Neural progenitor cell (in vitro differentiated cells): ENCODE measurements around the gene ESYT2. TPM values are rescaled to one million over a fixed set of nuclear protein-coding genes. Genes with fewer than 3 reads are reported as not detected.

Experiments used
- DNase-seq: peaks from one replicate; pipeline ENCODE4 v3.0.0-alpha.2; 2016; ENCODE audit warnings: low spot score
- H2AFZ ChIP-seq: fragments of 200-600 bp; sonication (generic); replicated peaks from 2 replicates; pipeline ENCODE4 v1.6.1; 2016; ENCODE audit warnings: antibody characterized with exemption
- H3F3A ChIP-seq: fragments of 200-600 bp; sonication (generic); 2 replicates; pipeline ENCODE4 v1.6.1; 2016; ENCODE audit warnings: antibody characterized with exemption, low read depth
- H3K27ac ChIP-seq: fragments of 200-600 bp; sonication (generic); 2 replicates; pipeline ENCODE4 v1.5.1; 2016; ENCODE audit warnings: mild to moderate bottlenecking
- H3K27me3 ChIP-seq: fragments of 200-600 bp; sonication (generic); 2 replicates; pipeline ENCODE4 v1.6.1; 2016; ENCODE audit warnings: mild to moderate bottlenecking, moderate library complexity
- H3K36me3 ChIP-seq: fragments of 200-600 bp; sonication (generic); 2 replicates; pipeline ENCODE4 v1.5.1; 2016
- H3K4me1 ChIP-seq: fragments of 200-600 bp; sonication (generic); 2 replicates; pipeline ENCODE4 v1.6.1; 2016; ENCODE audit warnings: mixed run types
- H3K4me2 ChIP-seq: fragments of 200-600 bp; sonication (generic); 2 replicates; pipeline ENCODE4 v1.6.1; 2016
- H3K4me3 ChIP-seq: fragments of 200-600 bp; sonication (generic); 2 replicates; pipeline ENCODE4 v1.5.1; 2016
- H3K79me2 ChIP-seq: fragments of 200-600 bp; sonication (generic); 2 replicates; pipeline ENCODE4 v1.6.1; 2016; ENCODE audit warnings: low read depth
- H3K9ac ChIP-seq: fragments of 200-600 bp; sonication (generic); 2 replicates; pipeline ENCODE4 v1.6.1; 2016
- H3K9me3 ChIP-seq: fragments of 200-600 bp; sonication (generic); 2 replicates; pipeline ENCODE4 v1.5.1; 2016; ENCODE audit warnings: low read depth
- H4K20me1 ChIP-seq: fragments of 200-600 bp; sonication (generic); 2 replicates; pipeline ENCODE4 v1.6.1; 2016; ENCODE audit warnings: low read depth
- H3K27ac Mint-ChIP-seq: 3 replicates; pipeline ENCODE4 v1.8.0; 2021; ENCODE audit warnings: mixed read lengths
- H3K27me3 Mint-ChIP-seq: 2 replicates; pipeline ENCODE4 v1.8.0; 2022; ENCODE audit warnings: low read depth, mild to moderate bottlenecking, inconsistent platforms, moderate library complexity, mixed read lengths; ENCODE audit not compliant: insufficient read depth
- H3K36me3 Mint-ChIP-seq: 3 replicates; pipeline ENCODE4 v1.8.0; 2021; ENCODE audit warnings: mixed read lengths
- H3K4me1 Mint-ChIP-seq: 3 replicates; pipeline ENCODE4 v1.8.0; 2021; ENCODE audit warnings: mixed read lengths
- H3K4me3 Mint-ChIP-seq: 3 replicates; pipeline ENCODE4 v1.8.0; 2021; ENCODE audit warnings: mild to moderate bottlenecking, moderate library complexity, mixed read lengths
- H3K9me3 Mint-ChIP-seq: 3 replicates; pipeline ENCODE4 v1.8.0; 2020; ENCODE audit warnings: mixed read lengths
- CTCF ChIP-seq: fragments of 200-600 bp; sonication (generic); IDR thresholded peaks from 2 replicates; pipeline ENCODE4 v1.5.1; 2017; ENCODE audit warnings: antibody characterized with exemption, mild to moderate bottlenecking
- EZH2 ChIP-seq: fragments of 200-600 bp; sonication (generic); IDR thresholded peaks from 2 replicates; pipeline ENCODE4 v1.6.1; 2017; ENCODE audit warnings: antibody characterized with exemption, mild to moderate bottlenecking, moderate library complexity
- EZH2phosphoT487 ChIP-seq: fragments of 200-600 bp; sonication (generic); IDR thresholded peaks from 2 replicates; pipeline ENCODE4 v1.6.1; 2017; ENCODE audit warnings: antibody characterized with exemption
- total RNA-seq: library from RNA; depleted of rRNA; stranded (reverse); fragments of >200 nt; gene quantifications from 2 replicates; pipeline ENCODE4 v1.2.3, GENCODE V29; 2015; ENCODE audit warnings: low replicate concordance

ESYT2 gene
- total RNA-seq, 1 donor from 2014 or later: 33.4 TPM

DNA sequence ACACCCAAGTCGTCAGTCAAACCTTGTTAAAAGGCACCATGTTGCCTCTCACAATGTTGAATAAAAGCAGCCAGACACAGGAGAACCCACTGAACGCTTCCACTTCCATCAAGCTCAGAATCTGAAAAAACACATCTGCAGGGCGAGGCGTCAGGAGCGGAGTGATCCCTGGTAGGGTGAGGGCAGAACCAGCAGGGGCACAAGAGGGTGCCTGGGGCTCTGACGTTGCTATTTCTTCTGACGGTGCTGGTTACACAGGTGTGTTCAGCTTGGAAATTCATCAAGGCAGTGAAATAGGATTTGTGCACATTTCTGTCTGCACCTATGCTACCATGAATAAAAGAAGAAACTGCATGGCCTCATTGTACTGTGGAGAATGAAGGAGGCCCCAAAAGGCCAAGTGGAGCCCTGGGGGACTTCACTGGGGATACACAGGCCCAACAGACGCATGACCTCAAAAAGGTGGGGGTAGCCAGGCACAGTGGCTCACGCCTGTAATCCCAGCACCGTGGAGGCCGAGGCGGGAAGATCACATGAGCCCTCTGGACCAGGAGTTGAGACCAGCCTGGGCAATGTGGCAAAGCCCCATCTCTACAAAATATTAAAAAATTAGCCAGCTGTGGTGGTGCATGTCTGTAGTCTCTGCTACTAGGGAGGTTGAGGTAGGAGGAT lies 105.5 kb downstream of the ESYT2 start:
- Mint-ChIP-seq H3K36me3 (no peaks in the 10 kb centered on the region), H3K27ac (no peak overlapping the region), H3K27me3 (peaks cover 1% of the 10 kb centered on the region), H3K4me1 (no peaks in the 10 kb centered on the region), H3K4me3 (no peak overlapping the region), H3K9me3 (no peaks in the 10 kb centered on the region)
- H3F3A ChIP-seq: peaks cover 4% of the 10 kb centered on the region
- no peaks in the 10 kb centered on the region for H3K4me1 ChIP-seq
- H3K4me2 ChIP-seq: no peak overlapping the region
- H4K20me1 ChIP-seq: no peaks in the 10 kb centered on the region
- no peak for TF ChIP-seq EZH2
- TF ChIP-seq EZH2phosphoT487: no peak
- no peak for TF ChIP-seq CTCF
- H3K79me2 ChIP-seq: no peaks in the 10 kb centered on the region
- DNase-seq: no peak
- no peak overlapping the region for H3K27ac ChIP-seq
- no peaks in the 10 kb centered on the region for H3K27me3 ChIP-seq
- H3K36me3 ChIP-seq: no peaks in the 10 kb centered on the region
- no peak overlapping the region for H3K4me3 ChIP-seq
- no peak overlapping the region for H3K9ac ChIP-seq
- H2AFZ ChIP-seq: no peak overlapping the region
- no peaks in the 10 kb centered on the region for H3K9me3 ChIP-seq

- no peaks in the 10 kb centered on the region for H3K4me1 ChIP-seq
- Mint-ChIP-seq H3K27me3 (peaks cover 2% of the 10 kb centered on the region), H3K9me3 (no peaks in the 10 kb centered on the region), H3K4me3 (no peak overlapping the region), H3K4me1 (no peaks in the 10 kb centered on the region), H3K36me3 (no peaks in the 10 kb centered on the region), H3K27ac (no peak overlapping the region)
- H3K9me3 ChIP-seq: no peaks in the 10 kb centered on the region
- peaks cover 4% of the 10 kb centered on the region for H3F3A ChIP-seq
- H3K27ac ChIP-seq: no peak overlapping the region
- no peak for DNase-seq
- H3K4me2 ChIP-seq: no peak overlapping the region
- peaks cover under 1% of the 10 kb centered on the region for H3K27me3 ChIP-seq
- no peak for TF ChIP-seq EZH2phosphoT487
- H3K9ac ChIP-seq: no peak overlapping the region
- no peaks in the 10 kb centered on the region for H3K79me2 ChIP-seq
- no peaks in the 10 kb centered on the region for H3K36me3 ChIP-seq
- H3K4me3 ChIP-seq: no peak overlapping the region
- no peak overlapping the region for H2AFZ ChIP-seq
- no peaks in the 10 kb centered on the region for H4K20me1 ChIP-seq
These were observed 106.0 kb downstream of the ESYT2 start for GRCh38 chr7:158723266-158723665.

DNA sequence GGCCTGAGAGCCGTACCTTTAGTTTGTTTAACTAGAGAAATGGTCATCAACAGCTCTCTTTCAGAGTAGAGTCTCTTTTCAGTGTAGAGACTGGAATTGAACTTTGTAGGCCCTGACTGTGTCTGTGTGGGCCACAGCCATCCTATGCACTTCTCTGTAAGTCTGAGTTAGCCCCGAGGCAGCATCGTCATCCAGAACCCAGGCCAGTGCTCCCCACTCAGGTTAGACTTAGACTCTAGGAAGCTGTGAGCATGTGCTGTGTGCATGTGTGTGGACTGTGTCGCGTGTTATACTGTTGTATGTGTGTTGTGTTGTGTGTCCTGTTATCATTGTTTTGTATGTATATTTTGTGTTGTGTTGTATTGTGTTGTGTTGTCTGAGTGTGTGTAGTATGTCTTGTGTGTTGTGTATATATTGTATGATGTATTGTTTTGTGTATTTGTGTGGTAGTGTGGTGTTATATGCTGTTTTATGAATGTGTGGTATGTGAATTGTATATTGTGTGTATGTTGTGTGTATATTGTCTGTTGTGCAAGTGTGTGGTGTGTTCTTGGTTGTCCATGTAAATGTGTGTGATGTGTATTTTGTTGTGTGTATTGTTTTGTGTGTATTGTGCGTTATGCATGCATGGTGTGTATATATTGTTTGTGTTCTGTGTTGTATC lies 106.6 kb downstream of the ESYT2 start:
- H3K4me3 Mint-ChIP-seq: no peak overlapping the region
- H3K79me2 ChIP-seq: no peaks in the 10 kb centered on the region
- no peaks in the 10 kb centered on the region for H3K9me3 ChIP-seq
- no peak overlapping the region for H2AFZ ChIP-seq
- H3K4me1 ChIP-seq: no peaks in the 10 kb centered on the region
- DNase-seq: no peak
- no peak overlapping the region for H3K4me3 ChIP-seq
- no peaks in the 10 kb centered on the region for H3K36me3 ChIP-seq
- peaks cover 4% of the 10 kb centered on the region for H3K27me3 Mint-ChIP-seq
- TF ChIP-seq EZH2phosphoT487 (no peak), CTCF (no peak), EZH2 (no peak)
- no peak overlapping the region for H3K4me2 ChIP-seq
- H3K27ac ChIP-seq: no peak overlapping the region
- no peaks in the 10 kb centered on the region for H3K36me3 Mint-ChIP-seq
- H3K4me1 Mint-ChIP-seq: no peaks in the 10 kb centered on the region
- H3F3A ChIP-seq: peaks cover 4% of the 10 kb centered on the region
- H4K20me1 ChIP-seq: no peaks in the 10 kb centered on the region
- H3K9me3 Mint-ChIP-seq: peaks cover 2% of the 10 kb centered on the region
- no peak overlapping the region for H3K9ac ChIP-seq
- H3K27ac Mint-ChIP-seq: no peak overlapping the region
- H3K27me3 ChIP-seq: peaks cover 6% of the 10 kb centered on the region

- no peak overlapping the region for H2AFZ ChIP-seq
- Mint-ChIP-seq H3K36me3 (no peaks in the 10 kb centered on the region), H3K4me1 (no peaks in the 10 kb centered on the region), H3K9me3 (peaks cover 2% of the 10 kb centered on the region), H3K4me3 (no peak overlapping the region), H3K27me3 (peaks cover 12% of the 10 kb centered on the region), H3K27ac (no peak overlapping the region)
- H3K9ac ChIP-seq: no peak overlapping the region
- no peaks in the 10 kb centered on the region for H3K79me2 ChIP-seq
- no peaks in the 10 kb centered on the region for H3K4me1 ChIP-seq
- H3K36me3 ChIP-seq: no peaks in the 10 kb centered on the region
- H3K4me2 ChIP-seq: no peak overlapping the region
- no peaks in the 10 kb centered on the region for H4K20me1 ChIP-seq
- no peaks in the 10 kb centered on the region for H3K9me3 ChIP-seq
- TF ChIP-seq EZH2phosphoT487: no peak
- no peak for TF ChIP-seq EZH2
- no peak for TF ChIP-seq CTCF
- peaks cover 4% of the 10 kb centered on the region for H3F3A ChIP-seq
- no peak for DNase-seq
- no peak overlapping the region for H3K4me3 ChIP-seq
- H3K27ac ChIP-seq: no peak overlapping the region
- H3K27me3 ChIP-seq: peaks cover 19% of the 10 kb centered on the region
These were observed 109.2 kb downstream of the ESYT2 start for GRCh38 chr7:158720112-158720511.
